PC-9 (cell line): ENCODE data around the gene PLCD3. TPM values are rescaled to one million over a fixed set of nuclear protein-coding genes. Genes with fewer than 3 reads are reported as not detected.

Experiments used
- BruUV-seq: library from RNA; stranded (reverse); fragments of 400-500 nt; replicated peaks from 2 replicates; lab custom pipeline; 2021; lab: Mats Ljungman, UMichigan
- CTCF ChIA-PET: fragments of 300-600 bp; sonication (Branson Sonifier 250); formaldehyde crosslinking; loops from one replicate; lab custom pipeline; 2022; ENCODE audit warnings: antibody characterized with exemption; lab: Charles Lee
- POLR2A ChIA-PET: fragments of 300-600 bp; sonication (Branson Sonifier 250); formaldehyde crosslinking; loops from one replicate; lab custom pipeline; 2022; ENCODE audit warnings: antibody characterized with exemption; ENCODE audit not compliant: unreplicated experiment; lab: Charles Lee
- DNase-seq, 2 experiments: peaks; one replicate each; pipeline versions ENCODE4 v3.0.0 to v3.0.0-alpha.2; 2015 to 2022; ENCODE audit warnings: mixed read lengths in 1 of 2
- H2AFZ ChIP-seq: fragments of 200-600 bp; sonication (generic); 2 replicates; pipeline ENCODE4 v1.8.1; 2017; ENCODE audit warnings: antibody characterized with exemption
- H3F3A ChIP-seq: fragments of 200-600 bp; sonication (generic); 2 replicates; pipeline ENCODE4 v1.8.1; 2017; ENCODE audit warnings: antibody characterized with exemption, mild to moderate bottlenecking, low read depth; ENCODE audit not compliant: insufficient read depth
- H3K27ac ChIP-seq: fragments of 200-600 bp; sonication (generic); 2 replicates; pipeline ENCODE4 v1.6.1; 2016; ENCODE audit warnings: mixed run types
- H3K27me3 ChIP-seq: fragments of 200-600 bp; sonication (generic); 2 replicates; pipeline ENCODE4 v1.6.1; 2016; ENCODE audit warnings: low read depth, mixed run types; ENCODE audit not compliant: insufficient read depth
- H3K36me3 ChIP-seq: fragments of 200-600 bp; sonication (generic); 2 replicates; pipeline ENCODE4 v1.6.1; 2016; ENCODE audit warnings: low read depth, mixed run types
- H3K4me1 ChIP-seq: fragments of 200-600 bp; sonication (generic); replicated peaks from 2 replicates; pipeline ENCODE4 v1.6.1; 2016; ENCODE audit warnings: mixed run types; ENCODE audit not compliant: insufficient read depth
- H3K4me2 ChIP-seq: fragments of 200-600 bp; sonication (generic); 2 replicates; pipeline ENCODE4 v1.6.1; 2017; ENCODE audit warnings: mixed run types
- H3K4me3 ChIP-seq: fragments of 200-600 bp; sonication (generic); 2 replicates; pipeline ENCODE4 v1.6.1; 2016; ENCODE audit warnings: mixed run types
- H3K79me2 ChIP-seq: fragments of 200-600 bp; sonication (generic); 2 replicates; pipeline ENCODE4 v1.6.1; 2017; ENCODE audit warnings: low read depth, mixed run types
- H3K9me2 ChIP-seq: fragments of 200-600 bp; sonication (generic); 2 replicates; pipeline ENCODE4 v1.8.1; 2017; ENCODE audit warnings: mild to moderate bottlenecking; ENCODE audit not compliant: insufficient read depth
- H3K9me3 ChIP-seq: fragments of 200-600 bp; sonication (generic); 2 replicates; pipeline ENCODE4 v1.8.1; 2016; ENCODE audit warnings: low read depth; ENCODE audit not compliant: insufficient read depth
- H4K20me1 ChIP-seq: fragments of 200-600 bp; sonication (generic); 2 replicates; pipeline ENCODE4 v1.8.1; 2017; ENCODE audit not compliant: insufficient read depth
- EZH2 ChIP-seq: fragments of 200-600 bp; sonication (generic); IDR thresholded peaks from 2 replicates; pipeline ENCODE4 v1.8.0; 2017; ENCODE audit warnings: antibody characterized with exemption, low read depth
- intact Hi-C: fragments of 100-400 bp; cut with micrococcal nuclease; formaldehyde crosslinking; loops from one replicate; pipeline ENCODE4 v1.10.0; 2022; ENCODE audit not compliant: unreplicated experiment
- total RNA-seq: library from RNA; stranded (reverse); gene quantifications from 2 replicates; pipeline ENCODE4 v1.2.3, GENCODE V29; 2021
- TF ChIP-seq, protein P1 (sequence below): fragments of 200-600 bp; sonication (generic); conservative IDR thresholded peaks from 2 replicates; pipeline ENCODE4 v1.6.1; 2017; ENCODE audit warnings: mixed run types, antibody characterized with exemption, mild to moderate bottlenecking, moderate library complexity

The PLCD3 gene
- total RNA-seq, 1 experiment from 2014 or later = 92.4 TPM

DNA sequence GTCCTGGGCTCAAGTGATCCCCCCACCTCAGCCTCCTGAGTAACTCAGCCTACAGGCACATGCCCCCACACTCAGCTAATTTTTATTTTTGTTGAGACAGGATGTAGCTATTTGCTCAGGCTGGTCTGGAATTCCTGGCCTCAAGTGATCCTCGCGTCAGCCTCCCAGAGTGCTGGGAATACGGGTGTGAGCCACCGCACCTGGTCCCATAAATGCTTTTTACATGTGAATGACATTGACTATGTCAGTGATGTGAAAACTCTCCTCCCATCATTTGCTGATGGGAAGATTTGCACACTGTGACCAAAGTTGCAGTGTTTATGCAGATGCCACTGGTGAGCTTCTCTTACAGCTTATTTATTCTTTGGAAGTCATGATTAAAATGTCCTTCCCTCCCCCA, 15.0 kb downstream of the PLCD3 start:
- H3F3A ChIP-seq = no peaks in the 10 kb centered on the region
- no peaks in the 10 kb centered on the region for H3K79me2 ChIP-seq
- ChIA-PET POLR2A (no interaction called here), CTCF (no interaction called here)
- H3K9me3 ChIP-seq = no peaks in the 10 kb centered on the region
- no peaks in the 10 kb centered on the region for H4K20me1 ChIP-seq
- intact Hi-C loops = no loop called here
- H2AFZ ChIP-seq = no peak overlapping the region
- no peak for DNase-seq
- no peak overlapping the region for H3K4me3 ChIP-seq
- H3K27ac ChIP-seq = no peak overlapping the region
- H3K27me3 ChIP-seq = no peaks in the 10 kb centered on the region
- no peak overlapping the region for H3K4me2 ChIP-seq
- peaks cover 4% of the 10 kb centered on the region; the same call in 1 of the 2 replicates for H3K4me1 ChIP-seq
- TF ChIP-seq, protein P1, sequence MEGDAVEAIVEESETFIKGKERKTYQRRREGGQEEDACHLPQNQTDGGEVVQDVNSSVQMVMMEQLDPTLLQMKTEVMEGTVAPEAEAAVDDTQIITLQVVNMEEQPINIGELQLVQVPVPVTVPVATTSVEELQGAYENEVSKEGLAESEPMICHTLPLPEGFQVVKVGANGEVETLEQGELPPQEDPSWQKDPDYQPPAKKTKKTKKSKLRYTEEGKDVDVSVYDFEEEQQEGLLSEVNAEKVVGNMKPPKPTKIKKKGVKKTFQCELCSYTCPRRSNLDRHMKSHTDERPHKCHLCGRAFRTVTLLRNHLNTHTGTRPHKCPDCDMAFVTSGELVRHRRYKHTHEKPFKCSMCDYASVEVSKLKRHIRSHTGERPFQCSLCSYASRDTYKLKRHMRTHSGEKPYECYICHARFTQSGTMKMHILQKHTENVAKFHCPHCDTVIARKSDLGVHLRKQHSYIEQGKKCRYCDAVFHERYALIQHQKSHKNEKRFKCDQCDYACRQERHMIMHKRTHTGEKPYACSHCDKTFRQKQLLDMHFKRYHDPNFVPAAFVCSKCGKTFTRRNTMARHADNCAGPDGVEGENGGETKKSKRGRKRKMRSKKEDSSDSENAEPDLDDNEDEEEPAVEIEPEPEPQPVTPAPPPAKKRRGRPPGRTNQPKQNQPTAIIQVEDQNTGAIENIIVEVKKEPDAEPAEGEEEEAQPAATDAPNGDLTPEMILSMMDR = no peak
- TF ChIP-seq EZH2 = no peak
- H3K36me3 ChIP-seq = no peaks in the 10 kb centered on the region
- BruUV-seq = no TSS peak
- H3K9me2 ChIP-seq = no peaks in the 10 kb centered on the region

DNA sequence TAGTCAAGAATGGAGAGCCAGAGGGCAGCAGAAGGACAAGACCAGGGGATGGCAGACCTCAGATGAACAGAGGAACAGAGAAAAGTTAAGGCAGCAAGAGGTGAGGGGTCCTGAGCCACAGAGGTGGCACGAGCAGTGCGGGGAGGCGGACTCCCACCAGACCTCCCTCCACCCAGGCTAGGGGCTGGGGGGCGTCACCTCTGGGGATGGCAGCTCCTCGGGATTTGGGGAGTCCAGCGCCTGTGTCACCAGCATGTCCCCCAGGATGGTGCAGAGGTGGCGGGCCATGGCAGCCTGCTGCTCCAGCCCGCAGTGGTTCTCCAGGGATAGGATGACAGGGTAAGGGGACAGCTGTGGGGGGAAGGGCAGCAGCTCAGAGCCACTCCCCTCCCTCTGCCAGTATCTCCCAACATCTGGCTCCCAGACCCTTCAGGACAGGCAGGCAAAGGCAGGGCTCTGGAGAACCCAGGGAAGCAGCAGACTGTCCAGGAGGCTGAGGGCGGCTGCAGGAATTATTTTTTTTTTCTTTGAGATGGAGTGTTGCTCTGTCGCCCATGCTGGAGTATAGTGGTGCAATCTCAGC, 15.8 kb downstream of the PLCD3 start:
- H3K9me3 ChIP-seq = no peaks in the 10 kb centered on the region
- ChIA-PET POLR2A (no interaction called here), CTCF (no interaction called here)
- H3K4me2 ChIP-seq = no peak overlapping the region
- H3K27me3 ChIP-seq = no peaks in the 10 kb centered on the region
- no peaks in the 10 kb centered on the region for H3K9me2 ChIP-seq
- no peak overlapping the region for H3K4me3 ChIP-seq
- H3K4me1 ChIP-seq = no peaks in the 10 kb centered on the region
- BruUV-seq = no TSS peak
- H3K27ac ChIP-seq = no peak overlapping the region
- TF ChIP-seq, protein P1 = no peak
- no peak for TF ChIP-seq EZH2
- H3K36me3 ChIP-seq = no peaks in the 10 kb centered on the region
- intact Hi-C loops = no loop called here
- no peak for DNase-seq
- H2AFZ ChIP-seq = no peak overlapping the region
- H3F3A ChIP-seq = no peaks in the 10 kb centered on the region
- H4K20me1 ChIP-seq = no peaks in the 10 kb centered on the region
- H3K79me2 ChIP-seq = no peaks in the 10 kb centered on the region

DNA sequence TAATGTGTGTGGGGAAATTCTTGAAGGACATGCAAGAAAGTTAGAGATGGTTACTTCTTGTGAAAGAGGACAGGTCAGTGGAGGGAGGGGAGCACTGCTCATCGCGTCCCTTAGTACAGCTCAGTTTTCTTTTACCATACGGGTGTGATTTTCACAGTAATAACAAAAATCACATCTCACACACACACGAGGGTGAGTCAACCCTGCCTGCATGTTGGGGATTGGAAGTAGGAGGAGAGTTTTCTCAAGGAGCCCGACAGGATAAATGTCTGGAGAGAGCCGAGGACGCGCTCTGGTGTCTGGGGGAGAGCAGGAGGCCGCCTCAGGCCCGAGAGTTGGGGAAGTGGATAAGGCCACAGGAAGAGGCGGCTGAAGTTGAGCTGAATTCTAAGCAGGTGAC, 16.4 kb downstream of the PLCD3 start:
- H3K27ac ChIP-seq = no peak overlapping the region
- no peak overlapping the region for H3K4me3 ChIP-seq
- POLR2A ChIA-PET = no interaction called here
- intact Hi-C loops = no loop called here
- H2AFZ ChIP-seq = no peak overlapping the region
- no peak for DNase-seq
- H3K79me2 ChIP-seq = no peaks in the 10 kb centered on the region
- no peaks in the 10 kb centered on the region for H3K4me1 ChIP-seq
- CTCF ChIA-PET = no interaction called here
- no TSS peak for BruUV-seq
- no peaks in the 10 kb centered on the region for H4K20me1 ChIP-seq
- no peaks in the 10 kb centered on the region for H3F3A ChIP-seq
- no peaks in the 10 kb centered on the region for H3K9me3 ChIP-seq
- no peak overlapping the region for H3K4me2 ChIP-seq
- H3K36me3 ChIP-seq = no peaks in the 10 kb centered on the region
- H3K9me2 ChIP-seq = no peaks in the 10 kb centered on the region
- no peaks in the 10 kb centered on the region for H3K27me3 ChIP-seq
- TF ChIP-seq EZH2 = no peak
- TF ChIP-seq, protein P1 = no peak
